HG03571 (cell line): ENCODE results near the gene DLGAP1.

Source experiments
- ATAC-seq: cut with Tn5 transposase; IDR thresholded peaks from one replicate; pipeline ENCODE4 v1.9.1; 2021; ENCODE audit not compliant: unreplicated experiment

The DLGAP1 gene

DNA sequence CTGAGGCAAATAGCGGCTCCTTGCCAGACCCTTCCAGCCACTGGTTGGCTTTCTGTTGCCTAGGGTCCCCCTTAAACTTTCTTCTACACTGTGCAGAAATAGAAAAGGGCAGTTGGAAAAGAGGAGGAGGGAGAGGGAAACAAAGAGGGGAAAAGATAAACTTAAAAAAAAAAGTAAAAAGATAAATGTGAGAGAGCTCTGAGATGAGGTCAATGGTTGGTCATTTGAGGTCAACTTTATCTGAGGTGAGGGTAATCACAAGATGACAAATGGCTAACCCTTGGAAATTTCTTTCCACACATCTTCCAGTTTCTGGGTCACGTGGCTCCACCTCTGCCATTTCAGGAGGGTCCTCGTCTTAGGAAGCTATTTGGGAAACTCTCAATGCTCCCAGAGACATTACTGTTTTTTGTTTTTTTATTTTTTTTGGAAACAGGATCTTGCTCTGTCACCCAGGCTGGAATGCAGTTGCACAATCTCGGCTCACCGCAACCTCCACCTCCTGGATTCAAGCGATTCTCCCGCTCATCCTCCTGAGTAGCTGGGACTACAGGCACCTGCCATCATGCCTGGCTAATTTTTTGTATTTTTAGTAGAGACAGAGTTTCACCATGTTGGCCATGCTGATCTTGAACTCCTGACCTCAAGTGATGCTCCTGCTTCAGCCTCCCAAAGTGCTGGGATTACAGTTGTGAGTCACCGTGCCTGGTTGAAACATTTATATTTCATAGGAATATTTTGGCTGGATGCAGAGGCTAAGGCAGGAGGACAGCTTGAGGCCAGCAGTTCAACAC lies 805.3 kb downstream of the DLGAP1 start:
- ATAC-seq, result no peak

DNA sequence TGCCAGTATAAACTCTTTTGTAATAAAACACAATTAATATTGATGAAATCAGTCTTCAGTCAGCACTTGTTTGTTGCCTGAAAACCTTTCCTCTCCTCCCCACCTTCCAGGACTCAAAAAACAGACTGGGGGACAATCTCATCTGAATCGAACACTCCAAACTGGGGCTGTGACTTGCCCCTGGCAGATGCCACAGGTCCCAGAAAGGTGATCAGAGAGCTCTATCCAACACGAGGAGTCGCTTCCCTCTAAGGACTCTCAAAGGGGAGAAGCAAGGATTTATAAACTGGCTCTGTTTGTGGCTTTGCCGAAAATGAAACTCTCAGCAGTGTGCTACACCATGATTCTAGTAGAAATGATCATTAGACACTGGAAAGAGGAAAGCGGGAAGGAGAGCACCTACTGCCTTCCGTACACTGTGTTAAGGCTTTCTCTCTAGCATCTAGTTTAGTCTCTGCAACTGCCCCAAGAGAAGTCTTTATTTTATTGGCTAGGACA lies 805.9 kb downstream of the DLGAP1 start:
- ATAC-seq, result no peak

DNA sequence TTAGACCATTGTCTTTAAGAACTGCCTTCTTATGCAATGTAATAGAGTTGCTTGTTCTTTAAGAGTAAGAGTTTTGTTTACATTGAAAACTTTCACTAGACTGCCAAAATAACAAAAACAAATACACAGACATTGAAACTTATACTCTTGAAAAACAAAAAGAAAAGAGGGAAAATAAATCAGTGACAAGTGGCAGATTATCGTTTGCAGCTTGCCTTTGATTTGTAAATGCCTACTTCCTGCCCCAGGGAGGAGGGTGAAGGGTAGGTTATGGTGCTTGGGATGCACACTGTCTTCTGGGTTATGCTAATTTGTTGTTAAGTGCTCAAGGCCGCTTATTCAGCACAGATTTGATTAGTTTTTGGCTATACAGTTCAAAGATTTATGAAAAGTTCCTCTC lies 806.5 kb downstream of the DLGAP1 start:
- ATAC-seq, result no peak

- no peak for ATAC-seq
These were observed 806.9 kb downstream of the DLGAP1 start for GRCh38 chr18:3648200-3648599.

- no peak for ATAC-seq
These were observed 807.5 kb downstream of the DLGAP1 start for GRCh38 chr18:3647636-3648035.

- ATAC-seq, result no peak
These were observed 809.5 kb downstream of the DLGAP1 start for GRCh38 chr18:3645384-3646156.

DNA sequence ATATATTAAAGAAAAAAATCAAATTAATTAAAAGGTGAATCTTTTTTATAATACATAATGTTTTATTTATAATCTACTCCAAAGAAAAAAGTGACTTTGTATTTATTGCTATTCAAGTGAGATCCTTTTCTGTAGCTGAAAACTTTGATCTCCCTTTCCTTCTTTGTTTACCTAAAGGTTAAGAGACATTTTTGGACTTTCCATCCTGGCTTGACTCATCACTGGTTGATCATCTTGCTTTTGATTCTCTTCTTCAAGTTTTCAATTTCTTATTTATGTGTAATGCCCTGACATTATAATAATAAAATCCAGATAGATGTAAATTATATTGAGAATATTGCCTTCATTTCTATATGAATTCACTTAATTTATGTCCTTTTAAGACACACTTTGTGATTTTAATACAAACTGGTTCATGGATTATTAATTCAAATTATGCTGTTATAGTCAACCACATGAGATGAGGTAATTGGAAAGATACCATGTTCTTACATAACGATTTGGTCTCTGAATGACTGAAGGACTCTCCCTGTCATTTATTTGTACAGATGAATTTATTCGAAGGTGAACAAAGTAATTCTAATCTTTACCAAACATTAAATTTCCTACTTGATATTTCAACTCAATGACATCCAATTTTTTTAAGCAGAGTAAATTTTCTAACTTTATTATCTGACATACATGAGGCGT lies 820.7 kb downstream of the DLGAP1 start:
- no peak for ATAC-seq

- no peak for ATAC-seq
These were observed 823.2 kb downstream of the DLGAP1 start for GRCh38 chr18:3631887-3632286.

DNA sequence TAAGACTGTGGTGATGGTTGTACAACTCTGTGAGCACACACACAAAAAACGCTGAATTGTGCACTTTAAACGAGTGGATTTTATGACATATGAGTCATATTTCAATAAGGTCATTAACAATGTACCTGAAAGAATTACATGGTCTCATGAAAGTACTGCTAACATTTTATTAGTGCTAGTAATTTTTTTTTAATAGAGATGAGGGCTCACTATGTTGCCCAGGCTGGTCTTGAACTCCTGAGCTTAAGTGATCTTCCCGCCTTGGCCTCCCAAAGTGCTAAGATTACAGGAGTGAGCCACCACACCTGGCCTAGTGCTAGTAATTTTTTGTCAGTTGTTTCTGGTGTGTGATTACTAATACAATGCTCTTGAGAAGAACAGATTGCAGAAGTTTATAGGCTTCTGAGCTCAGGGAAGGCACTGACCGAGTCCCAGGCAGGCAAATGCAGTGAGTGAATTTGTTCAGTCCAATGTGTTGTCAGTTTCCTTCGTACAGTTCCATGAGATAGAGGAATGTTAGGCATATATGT lies 828.1 kb downstream of the DLGAP1 start:
- ATAC-seq, result no peak

DNA sequence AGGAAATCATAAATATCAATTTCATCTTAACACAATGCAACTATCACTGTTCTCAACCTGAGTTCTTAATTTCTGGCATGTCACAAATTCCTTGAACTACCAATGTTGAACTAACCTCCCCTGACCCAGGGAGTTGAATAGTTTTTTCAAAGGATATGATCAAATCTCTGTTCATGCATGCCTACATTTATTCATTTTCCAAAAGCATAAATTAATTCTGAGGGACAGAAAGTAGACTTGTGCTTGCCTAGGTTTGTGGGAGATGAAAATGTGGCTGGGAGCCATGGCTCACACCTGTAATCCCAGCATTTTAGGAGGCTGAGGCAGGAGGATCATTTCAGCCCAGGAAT lies 829.4 kb downstream of the DLGAP1 start:
- ATAC-seq, result no peak

DNA sequence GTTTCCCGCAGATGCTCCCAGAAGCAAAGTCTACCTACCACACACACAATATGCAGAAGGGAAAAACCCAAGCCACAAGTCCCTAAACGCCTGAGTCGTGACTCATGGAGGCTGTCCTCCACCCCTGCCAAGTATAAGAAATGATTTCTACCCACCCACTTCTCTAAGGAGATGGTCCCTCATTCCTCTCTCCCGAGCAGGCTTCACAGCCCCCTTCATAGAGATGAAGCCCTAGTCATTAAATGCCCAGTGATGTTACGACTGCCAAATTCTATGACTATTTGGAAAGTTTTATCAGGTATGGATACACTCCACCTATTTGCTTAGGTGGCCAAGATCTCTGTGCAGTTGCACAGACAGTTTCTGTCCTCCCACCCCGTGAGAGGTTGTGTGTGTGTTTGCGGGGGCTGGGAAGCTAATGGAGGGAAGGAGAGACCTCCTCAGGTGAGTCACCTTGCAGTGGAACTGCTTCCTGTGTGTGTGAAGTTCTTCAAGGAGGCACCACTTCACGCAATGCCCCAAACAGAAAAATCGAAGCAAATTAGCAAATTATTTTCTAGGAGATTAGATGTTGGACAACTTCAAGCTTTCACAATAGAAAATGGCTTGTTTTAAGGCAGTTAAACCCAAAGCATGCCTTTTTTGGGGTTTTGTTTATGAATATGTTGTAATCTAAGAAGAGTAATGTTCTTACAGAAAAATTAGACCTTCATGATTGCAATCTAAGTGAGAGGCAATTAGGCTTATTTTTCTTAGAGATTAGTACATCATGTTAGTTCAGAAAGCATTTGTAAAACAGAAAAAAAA lies 830.0 kb downstream of the DLGAP1 start:
- no peak for ATAC-seq

GRCh38 chr18:3624546-3624934 lies 830.6 kb downstream of the DLGAP1 start:
- ATAC-seq, result no peak

DNA sequence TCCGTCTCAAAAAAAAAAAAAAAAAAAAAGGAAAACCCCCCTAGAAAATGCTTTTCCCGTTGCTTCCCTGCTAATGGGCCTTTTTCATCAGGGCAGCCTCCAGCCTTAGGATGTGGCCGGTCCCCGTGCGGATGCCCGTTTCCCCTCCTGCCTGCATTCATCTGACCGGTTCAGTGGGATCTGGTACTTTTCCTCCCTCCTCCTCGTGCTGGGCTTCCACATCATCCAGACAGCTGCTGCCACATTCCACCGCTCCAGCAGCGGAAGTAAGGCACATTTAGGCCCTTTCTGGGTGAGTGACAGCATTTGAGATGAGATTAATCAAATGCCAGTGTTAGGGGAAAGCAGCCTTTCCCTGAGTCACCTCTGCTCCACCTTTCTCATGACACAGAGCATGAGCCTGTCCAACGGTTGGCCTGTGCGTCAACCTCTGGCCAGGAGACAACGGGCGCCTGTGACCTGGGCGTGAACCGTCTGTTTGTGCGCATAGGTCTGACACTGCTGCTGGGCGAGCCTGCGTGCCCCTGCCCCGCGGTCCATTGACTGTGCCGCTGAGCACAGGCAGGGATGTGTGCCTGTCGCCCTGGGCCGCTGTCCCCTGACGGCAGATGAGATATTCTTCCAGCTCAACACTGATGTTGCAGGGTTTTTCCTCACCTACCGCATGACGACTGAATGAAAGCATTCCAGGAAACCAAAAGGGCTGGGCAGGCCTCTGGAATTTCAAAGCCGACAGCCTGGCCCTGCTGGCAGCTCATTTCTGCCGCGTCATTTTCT lies 831.1 kb downstream of the DLGAP1 start:
- no peak for ATAC-seq

DNA sequence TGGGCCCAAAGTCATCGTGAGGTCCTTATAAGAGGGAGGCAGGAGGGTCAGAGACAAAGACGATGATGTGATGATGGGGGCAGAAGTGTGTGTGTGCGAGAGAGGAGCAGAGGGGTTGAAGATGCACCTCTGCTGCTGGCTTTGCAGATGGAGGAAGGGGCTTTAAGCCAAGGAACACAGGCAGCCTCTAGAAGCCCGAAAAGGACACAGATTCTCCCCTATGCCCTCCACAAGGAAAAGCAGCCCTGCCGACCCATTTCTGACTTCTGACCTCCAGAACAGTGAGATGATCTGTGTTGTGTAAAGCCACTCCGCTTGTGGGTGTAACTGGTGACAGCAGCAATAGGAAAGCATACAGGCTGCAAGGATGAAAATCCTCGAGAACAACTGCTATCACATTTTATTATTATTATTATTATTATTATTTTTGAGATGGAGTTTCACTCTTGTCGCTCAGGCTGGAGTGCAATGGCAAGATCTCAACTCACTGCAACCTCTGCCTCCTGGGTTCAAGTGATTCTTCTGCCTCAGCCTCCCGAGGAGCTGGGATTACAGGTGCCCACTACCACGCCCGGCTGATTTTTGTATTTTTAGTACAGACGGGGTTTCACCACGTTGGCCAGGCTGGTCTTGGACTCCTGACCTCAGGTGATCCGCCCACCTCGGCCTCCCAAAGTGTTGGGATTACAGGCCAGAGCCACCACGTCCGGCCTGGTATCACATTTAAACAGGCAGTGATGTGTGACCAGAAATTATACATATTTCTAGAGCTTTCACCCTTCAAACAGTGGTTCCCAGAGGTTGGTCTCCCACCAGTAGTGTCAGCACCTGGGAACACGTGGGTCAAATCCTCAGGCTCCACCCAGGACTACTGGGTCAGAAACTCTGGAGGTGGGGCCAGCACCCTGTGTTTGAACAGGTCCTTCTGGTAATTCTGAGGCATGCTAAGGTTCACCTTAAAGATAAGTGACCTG lies 834.7 kb downstream of the DLGAP1 start:
- ATAC-seq, result no peak

GRCh38 chr18:3619746-3620145 lies 835.4 kb downstream of the DLGAP1 start:
- no peak for ATAC-seq

- no peak for ATAC-seq
These were observed 835.9 kb downstream of the DLGAP1 start for GRCh38 chr18:3619222-3619621.

GRCh38 chr18:3616744-3617143 lies 838.4 kb downstream of the DLGAP1 start:
- no peak for ATAC-seq

- ATAC-seq, result no peak
These were observed 839.0 kb downstream of the DLGAP1 start for GRCh38 chr18:3616142-3616541.
